ENCODE results near the gene PPP3CA. TPM values are rescaled to one million over a fixed set of nuclear protein-coding genes. Genes with fewer than 3 reads are reported as not detected.
A peak's percentile ranks its signal among the peaks of the same experiment; 100 is the strongest.

The PPP3CA gene
- 64.5 TPM for total RNA-seq

GRCh38 chr4:101347267-101347556 is at the start of gene PPP3CA:
TSS of gene PPP3CA (minus strand) at chr4:101347526.
- no peaks in the 10 kb centered on the region for H3K9me3 ChIP-seq
- H3K36me3 ChIP-seq = no peaks in the 10 kb centered on the region
- no peak for TF ChIP-seq CTCF (IDR thresholded peaks at IDR 0.05)
- H3K27me3 ChIP-seq = no peaks in the 10 kb centered on the region
- peak within 1 kb of the TSS; percentile 91 to 95 for H3K27ac ChIP-seq
- intact Hi-C loops (cut with DNase I) = loop anchor here (2.0 to 10.0 kb wide), 6 partner anchors 55 to 1848 kb away; partner anchors contain the start of genes CENPE, H2AZ1 and NFKB1
- H3K4me1 ChIP-seq = peaks cover 0 to 17% of the 10 kb centered on the region in 2 donors
- H3K4me3 ChIP-seq = peak within 1 kb of the TSS; percentile 89 to 98
- no peak for DNase-seq (ENCODE audit: low spot score in 2 of 2)

GRCh38 chr4:101393256-101393655 is 45.9 kb upstream of the PPP3CA start:
- Histone ChIP-seq H3K4me3 (no peak overlapping the region), H3K9me3 (no peaks in the 10 kb centered on the region), H3K36me3 (no peaks in the 10 kb centered on the region), H3K4me1 (no peaks in the 10 kb centered on the region), H3K27me3 (no peaks in the 10 kb centered on the region), H3K27ac (no peak overlapping the region)
- intact Hi-C loops (cut with DNase I) = no loop called here
- no peak for TF ChIP-seq CTCF (IDR thresholded peaks at IDR 0.05)
- no peak for DNase-seq (ENCODE audit: low spot score in 2 of 2)

GRCh38 chr4:101370663-101371210 is 23.4 kb upstream of the PPP3CA start:
- no peak overlapping the region for H3K27ac ChIP-seq
- TF ChIP-seq CTCF (IDR thresholded peaks at IDR 0.05) = no peak
- intact Hi-C loops (cut with DNase I) = no loop called here

GRCh38 chr4:101367201-101367600 is 19.9 kb upstream of the PPP3CA start:
- DNase-seq (ENCODE audit: low spot score in 2 of 2) = no peak
- H3K9me3 ChIP-seq = no peaks in the 10 kb centered on the region
- H3K4me1 ChIP-seq = no peaks in the 10 kb centered on the region
- no peak overlapping the region for H3K4me3 ChIP-seq
- TF ChIP-seq CTCF (IDR thresholded peaks at IDR 0.05) = no peak
- no peaks in the 10 kb centered on the region for H3K36me3 ChIP-seq
- intact Hi-C loops (cut with DNase I) = no loop called here
- no peaks in the 10 kb centered on the region for H3K27me3 ChIP-seq
- H3K27ac ChIP-seq = no peak overlapping the region

More at GRCh38 chr4:101370663-101371210, 23.4 kb upstream of the PPP3CA start:
- no peaks in the 10 kb centered on the region for H3K27me3 ChIP-seq
- H3K4me1 ChIP-seq = no peaks in the 10 kb centered on the region
- H3K4me3 ChIP-seq = no peak overlapping the region
- DNase-seq (ENCODE audit: low spot score in 2 of 2) = no peak
- H3K36me3 ChIP-seq = no peaks in the 10 kb centered on the region
- H3K9me3 ChIP-seq = no peaks in the 10 kb centered on the region

GRCh38 chr4:101366331-101366730 is 19.0 kb upstream of the PPP3CA start:
- DNase-seq (ENCODE audit: low spot score in 2 of 2) = no peak
- H3K27ac ChIP-seq = no peak overlapping the region
- no peaks in the 10 kb centered on the region for H3K4me1 ChIP-seq
- H3K4me3 ChIP-seq = no peak overlapping the region
- no peaks in the 10 kb centered on the region for H3K36me3 ChIP-seq
- H3K27me3 ChIP-seq = no peaks in the 10 kb centered on the region
- H3K9me3 ChIP-seq = no peaks in the 10 kb centered on the region
- TF ChIP-seq CTCF (IDR thresholded peaks at IDR 0.05) = no peak
- intact Hi-C loops (cut with DNase I) = no loop called here

GRCh38 chr4:101357751-101358150 is 10.4 kb upstream of the PPP3CA start:
- no peak for TF ChIP-seq CTCF (IDR thresholded peaks at IDR 0.05)
- intact Hi-C loops (cut with DNase I) = no loop called here
- Histone ChIP-seq H3K36me3 (no peaks in the 10 kb centered on the region), H3K4me3 (no peak overlapping the region), H3K27ac (no peak overlapping the region), H3K4me1 (no peaks in the 10 kb centered on the region), H3K9me3 (no peaks in the 10 kb centered on the region), H3K27me3 (no peaks in the 10 kb centered on the region)
- DNase-seq (ENCODE audit: low spot score in 2 of 2) = no peak
